ENCODE measurements around the gene CMPK2.

GRCh38 chr2:6866275-6866671, 566 bp upstream of the CMPK2 start:
- TF ChIP-seq REST (IDR thresholded peaks at IDR 0.05; ENCODE audit: insufficient read depth in 1 of 2, low read depth in 2 of 2, low read length in 2 of 2) (no peak), POLR2AphosphoS5 (IDR thresholded peaks at IDR 0.05; ENCODE audit: low read depth, low read length) (no peak), TAF1 (IDR thresholded peaks at IDR 0.05; ENCODE audit: borderline replicate concordance, insufficient read depth, low read length) (no peak)

Data from PFSK-1 (cell line).